H1 (cell line): ENCODE measurements around the gene BTBD3. TPM values are rescaled to one million over a fixed set of nuclear protein-coding genes. Genes with fewer than 3 reads are reported as not detected.

Experiments
- CHD7 ChIP-seq: fragments of 300-600 bp; sonication (generic); IDR thresholded peaks from 2 replicates; pipeline ENCODE4 v1.7.1; 2012; ENCODE audit warnings: low read length, moderate library complexity, mild to moderate bottlenecking, inconsistent platforms; ENCODE audit not compliant: insufficient replicate concordance
- HDAC2 ChIP-seq, 2 experiments: fragments of 300-600 bp in 1 of 2; sonication (generic) in 1 of 2; IDR thresholded peaks; 2 replicates each; pipeline ENCODE4 v1.6.1; 2011 to 2012; ENCODE audit warnings: low read depth in 2 of 2, low read length in 2 of 2, mild to moderate bottlenecking in 2 of 2, moderate library complexity in 2 of 2, borderline replicate concordance in 1 of 2, inconsistent platforms in 1 of 2
- RNF2 ChIP-seq: fragments of 200-900, 300-1000 bp; sonication (generic); IDR thresholded peaks from 2 replicates; pipeline ENCODE4 v1.7.1; 2016; ENCODE audit warnings: borderline replicate concordance, low read depth, mild to moderate bottlenecking, antibody characterized with exemption, low read length; ENCODE audit not compliant: poor library complexity, severe bottlenecking; ENCODE audit errors: missing control alignments
- polyA plus RNA-seq, 7 experiments: library from polyadenylated mRNA; depleted of rRNA in 3 of 7; stranded (reverse) in 5 of 7; unstranded in 2 of 7; fragments of >200 nt in 5 of 7; fragments of 200-250 nt in 2 of 7; gene quantifications; 1 replicate in 5 of 7; 2 replicates in 1 of 7; 4 replicates in 1 of 7; pipeline versions ENCODE4 v1.2.1 to v1.2.3, GENCODE V29; 2011 to 2013; ENCODE audit warnings: missing spikeins in 2 of 7, mixed read lengths in 2 of 7
- total RNA-seq: library from RNA; stranded (reverse); fragmentation: NEBNext Ultra II Directional; extraction: Animal tissue kit (Norgen Biotek cat#: 25700); gene quantifications from 2 replicates; pipeline ENCODE4 v1.2.1, GENCODE V29; 2021

The BTBD3 gene
- total and polyA plus RNA-seq, 2 of the 8 experiments (the other 6 are each of a cell fraction or from before 2014, with no cell fraction given): 36.7 to 45.5 TPM

- no peak for TF ChIP-seq CHD7
- no peak for TF ChIP-seq HDAC2 (IDR thresholded peaks at IDR 0.05; ENCODE audit: borderline replicate concordance in 1 of 2, low read depth in 2 of 2, low read length in 2 of 2)
- no peak for TF ChIP-seq RNF2
Measured at GRCh38 chr20:11919581-11919980, 1.9 kb downstream of the BTBD3 start (continued).
